ENCODE data around the gene CIB2.

Gene CIB2

GRCh38 chr15:78083687-78084448 lies 47.4 kb downstream of the CIB2 start:
- no peak for DNase-seq (ENCODE audit: low spot score)

GRCh38 chr15:78083186-78083585 lies 48.1 kb downstream of the CIB2 start:
- no peak for DNase-seq (ENCODE audit: low spot score)

GRCh38 chr15:78082743-78083110 lies 48.5 kb downstream of the CIB2 start:
- no peak for DNase-seq (ENCODE audit: low spot score)

GRCh38 chr15:78082106-78082742 lies 49.0 kb downstream of the CIB2 start:
- DNase-seq (ENCODE audit: low spot score): no peak

GRCh38 chr15:78080088-78080460 lies 51.2 kb downstream of the CIB2 start:
- no peak for DNase-seq (ENCODE audit: low spot score)

GRCh38 chr15:78079298-78080087 lies 51.8 kb downstream of the CIB2 start:
- DNase-seq (ENCODE audit: low spot score): no peak

- DNase-seq (ENCODE audit: low spot score): no peak
Observed at GRCh38 chr15:78077871-78078210, 53.4 kb downstream of the CIB2 start.

- peak; percentile 64 for DNase-seq (ENCODE audit: low spot score)
Observed at GRCh38 chr15:78077053-78077870, 54.0 kb downstream of the CIB2 start, which contains the start of gene TBC1D2B. TSS of gene TBC1D2B (minus strand) at chr15:78077711. CDS start at chr15:78077652, 59 bp downstream.

- DNase-seq (ENCODE audit: low spot score): no peak
Observed at GRCh38 chr15:78076231-78077052, 54.8 kb downstream of the CIB2 start.

- DNase-seq (ENCODE audit: low spot score): no peak
Observed at GRCh38 chr15:78075490-78076230, 55.6 kb downstream of the CIB2 start.

- DNase-seq (ENCODE audit: low spot score): no peak
Observed at GRCh38 chr15:78073046-78073787, 58.0 kb downstream of the CIB2 start.

- DNase-seq (ENCODE audit: low spot score): no peak
Observed at GRCh38 chr15:78072080-78072892, 59.0 kb downstream of the CIB2 start.

- no peak for DNase-seq (ENCODE audit: low spot score)
Observed at GRCh38 chr15:78071383-78071782, 59.9 kb downstream of the CIB2 start.

GRCh38 chr15:78070049-78070700 lies 61.1 kb downstream of the CIB2 start:
- peak; percentile 29 for DNase-seq (ENCODE audit: low spot score)

- DNase-seq (ENCODE audit: low spot score): peak; percentile 46
Observed at GRCh38 chr15:78069462-78070029, 61.7 kb downstream of the CIB2 start.

GRCh38 chr15:78069052-78069414 lies 62.2 kb downstream of the CIB2 start:
- no peak for DNase-seq (ENCODE audit: low spot score)

- DNase-seq (ENCODE audit: low spot score): peak; percentile 37
Observed at GRCh38 chr15:78067328-78068228, 63.7 kb downstream of the CIB2 start.

Data from NAMALWA (cell line).